HUES64 (cell line): ENCODE results near the gene KCNK16. TPM values are rescaled to one million over a fixed set of nuclear protein-coding genes. Genes with fewer than 3 reads are reported as not detected.

ENCODE experiments used
- H3K27ac ChIP-seq: 2 replicates; pipeline ENCODE4 v1.7.0; 2013; ENCODE audit warnings: low read depth, low read length, inconsistent platforms
- H3K27me3 ChIP-seq: 2 replicates; pipeline ENCODE4 v1.6.1; 2013; ENCODE audit warnings: mild to moderate bottlenecking, low read length; ENCODE audit not compliant: insufficient read depth
- H3K36me3 ChIP-seq: 2 replicates; pipeline ENCODE4 v1.6.1; 2013; ENCODE audit warnings: mild to moderate bottlenecking, low read length; ENCODE audit not compliant: insufficient read depth
- H3K4me1 ChIP-seq: 2 replicates; pipeline ENCODE4 v1.6.1; 2013; ENCODE audit warnings: mild to moderate bottlenecking, low read length, moderate library complexity; ENCODE audit not compliant: insufficient read depth
- H3K4me3 ChIP-seq: 2 replicates; pipeline ENCODE4 v1.5.1; 2013; ENCODE audit warnings: mild to moderate bottlenecking, low read length, moderate library complexity
- H3K9ac ChIP-seq: 2 replicates; pipeline ENCODE4 v1.6.1; 2013; ENCODE audit warnings: mild to moderate bottlenecking, low read depth, low read length
- H3K9me3 ChIP-seq: 2 replicates; pipeline ENCODE4 v1.6.1; 2013; ENCODE audit warnings: low read depth, low read length; ENCODE audit not compliant: insufficient read depth
- WGBS: fragments of 150-250, 120-280 bp; methylation state at CpG from one replicate; pipeline ENCODE4 v1.1.7; 2013; ENCODE audit warnings: missing lambda C conversion rate; 5-methylcytosine and 5-hydroxymethylcytosine counted together
- polyA plus RNA-seq, 2 experiments: library from polyadenylated mRNA; stranded (reverse); fragments of 50-300 nt; gene quantifications; one replicate each; pipeline ENCODE4 v1.2.3, GENCODE V29; 2013

Gene KCNK16
- polyA plus RNA-seq (2013, experiment 1 of 2), result not detected
- not detected for polyA plus RNA-seq (2013, experiment 2 of 2)

- Histone ChIP-seq H3K4me1 (no peaks in the 10 kb centered on the region), H3K27me3 (no peaks in the 10 kb centered on the region), H3K4me3 (no peak within 1 kb of the TSS), H3K9me3 (no peaks in the 10 kb centered on the region), H3K27ac (no peak within 1 kb of the TSS), H3K9ac (no peak within 1 kb of the TSS), H3K36me3 (no peaks in the 10 kb centered on the region)
- 85% methylated on average over 11 of the region's 11 CpGs for WGBS
Observed at GRCh38 chr6:39322306-39322850, at the start of gene KCNK16. Gene KCNK16, minus strand, starts transcription at chr6:39322702. Its CDS starts 162 bp downstream, at chr6:39322540.

DNA sequence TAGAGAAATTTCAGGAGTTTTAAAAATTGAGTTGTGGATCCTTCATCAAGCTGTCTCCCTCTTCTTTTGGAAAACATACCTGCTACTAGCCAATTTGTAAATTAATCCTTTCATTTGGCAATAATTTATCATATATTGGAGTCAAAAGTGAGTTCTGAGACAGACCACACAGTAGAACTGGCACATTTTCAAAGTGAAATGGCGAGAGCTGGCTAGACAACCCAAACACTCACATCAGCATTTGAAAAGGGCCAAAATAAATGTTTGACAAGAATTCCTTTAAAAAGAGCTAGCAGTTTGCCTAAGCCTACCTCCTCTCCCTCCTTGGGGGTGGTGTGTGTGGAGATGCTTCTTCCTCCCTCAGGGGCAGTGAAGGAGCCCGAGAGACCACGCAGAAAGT lies 47.9 kb upstream of the KCNK16 start:
- no peaks in the 10 kb centered on the region for H3K4me1 ChIP-seq
- H3K27ac ChIP-seq, result no peak overlapping the region
- H3K27me3 ChIP-seq, result no peaks in the 10 kb centered on the region
- H3K9me3 ChIP-seq, result no peaks in the 10 kb centered on the region
- H3K36me3 ChIP-seq, result no peaks in the 10 kb centered on the region
- WGBS, result 83% methylated on average over 3 of the region's 3 CpGs
- no peak overlapping the region for H3K4me3 ChIP-seq
- H3K9ac ChIP-seq, result no peak overlapping the region

DNA sequence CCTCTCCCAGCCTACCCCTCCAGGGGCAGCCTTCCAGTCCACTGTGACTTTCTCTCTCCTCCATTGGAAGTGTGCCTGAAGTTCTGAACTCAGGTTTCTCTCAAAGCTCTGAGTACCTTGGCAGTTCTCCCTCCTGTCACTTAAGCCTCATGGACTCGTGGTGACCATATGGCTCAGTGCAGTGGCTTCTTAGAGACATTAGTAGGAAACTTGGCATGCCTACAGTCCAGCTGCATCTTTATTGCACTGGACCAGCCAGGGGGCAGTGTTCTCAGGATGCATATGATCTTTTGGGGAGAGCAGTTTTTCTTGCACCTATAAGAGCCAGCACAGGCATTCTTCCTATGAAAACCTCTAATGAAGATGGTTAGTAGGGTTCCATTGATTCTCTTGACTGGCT lies 47.5 kb upstream of the KCNK16 start:
- H3K4me3 ChIP-seq, result no peak overlapping the region
- H3K27me3 ChIP-seq, result no peaks in the 10 kb centered on the region
- H3K27ac ChIP-seq, result no peak overlapping the region
- WGBS, result 95% methylated on average over 1 of the region's 1 CpG
- no peaks in the 10 kb centered on the region for H3K9me3 ChIP-seq
- no peak overlapping the region for H3K9ac ChIP-seq
- no peaks in the 10 kb centered on the region for H3K36me3 ChIP-seq
- H3K4me1 ChIP-seq, result no peaks in the 10 kb centered on the region

DNA sequence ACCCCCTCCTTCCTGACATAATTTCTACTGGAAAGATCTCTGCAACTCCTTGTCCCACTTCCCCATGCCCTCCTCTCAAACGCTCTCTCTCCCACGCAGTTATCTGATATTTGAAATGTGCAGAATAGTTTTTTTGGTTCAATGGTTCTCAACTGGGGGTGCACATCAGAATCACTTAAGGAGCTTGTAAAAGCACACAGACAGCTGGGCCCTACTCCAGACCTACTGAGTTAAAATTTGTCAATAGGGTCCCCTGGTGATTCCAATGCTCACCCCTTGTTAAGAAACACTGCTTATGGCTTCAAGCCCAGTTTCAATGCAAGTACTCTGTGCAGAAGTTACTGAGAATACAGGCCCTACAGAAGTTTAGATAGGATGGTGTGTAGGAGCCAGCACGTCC lies 45.2 kb upstream of the KCNK16 start:
- Histone ChIP-seq H3K9me3 (no peaks in the 10 kb centered on the region), H3K4me1 (no peaks in the 10 kb centered on the region), H3K36me3 (no peaks in the 10 kb centered on the region), H3K27ac (no peak overlapping the region), H3K9ac (no peak overlapping the region), H3K4me3 (no peak overlapping the region), H3K27me3 (no peaks in the 10 kb centered on the region)
- 97% methylated on average over 3 of the region's 3 CpGs for WGBS

DNA sequence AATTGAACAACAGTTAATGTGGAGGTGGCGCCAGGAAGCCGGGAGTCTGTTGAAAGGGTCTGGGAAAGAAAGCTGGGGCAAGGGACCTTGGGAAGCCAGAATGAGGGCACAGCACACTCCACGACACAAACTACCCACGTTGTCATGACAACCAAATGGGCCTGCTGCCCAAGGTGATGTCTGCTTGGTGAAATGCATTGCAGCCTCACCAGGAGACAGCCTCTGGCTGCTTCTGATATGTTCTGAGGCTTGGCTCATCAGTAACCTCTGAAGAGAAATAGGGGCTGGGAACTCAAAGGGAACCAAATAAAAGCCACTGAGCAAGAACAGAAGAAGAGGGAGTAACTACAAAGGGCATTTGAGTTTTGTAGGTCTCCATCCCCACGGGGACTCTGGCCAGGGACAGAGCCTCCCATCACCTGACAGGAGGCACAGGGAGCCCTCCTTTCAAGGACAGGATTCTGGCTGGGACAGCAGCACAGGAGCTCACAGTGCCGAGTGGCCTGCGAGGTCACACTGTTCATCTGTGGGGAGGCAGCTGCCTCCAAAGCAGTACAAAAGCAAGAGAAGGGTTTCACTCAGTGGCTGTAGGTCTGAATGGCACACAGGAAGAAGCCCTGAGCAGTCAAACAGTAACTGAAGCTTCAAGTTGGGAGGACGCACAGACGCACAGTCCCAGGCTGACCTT lies 44.6 kb upstream of the KCNK16 start:
- H3K4me1 ChIP-seq, result no peaks in the 10 kb centered on the region
- no peaks in the 10 kb centered on the region for H3K36me3 ChIP-seq
- H3K9ac ChIP-seq, result no peak overlapping the region
- WGBS, result 86% methylated on average over 9 of the region's 9 CpGs
- no peak overlapping the region for H3K27ac ChIP-seq
- H3K4me3 ChIP-seq, result no peak overlapping the region
- no peaks in the 10 kb centered on the region for H3K27me3 ChIP-seq
- H3K9me3 ChIP-seq, result no peaks in the 10 kb centered on the region

DNA sequence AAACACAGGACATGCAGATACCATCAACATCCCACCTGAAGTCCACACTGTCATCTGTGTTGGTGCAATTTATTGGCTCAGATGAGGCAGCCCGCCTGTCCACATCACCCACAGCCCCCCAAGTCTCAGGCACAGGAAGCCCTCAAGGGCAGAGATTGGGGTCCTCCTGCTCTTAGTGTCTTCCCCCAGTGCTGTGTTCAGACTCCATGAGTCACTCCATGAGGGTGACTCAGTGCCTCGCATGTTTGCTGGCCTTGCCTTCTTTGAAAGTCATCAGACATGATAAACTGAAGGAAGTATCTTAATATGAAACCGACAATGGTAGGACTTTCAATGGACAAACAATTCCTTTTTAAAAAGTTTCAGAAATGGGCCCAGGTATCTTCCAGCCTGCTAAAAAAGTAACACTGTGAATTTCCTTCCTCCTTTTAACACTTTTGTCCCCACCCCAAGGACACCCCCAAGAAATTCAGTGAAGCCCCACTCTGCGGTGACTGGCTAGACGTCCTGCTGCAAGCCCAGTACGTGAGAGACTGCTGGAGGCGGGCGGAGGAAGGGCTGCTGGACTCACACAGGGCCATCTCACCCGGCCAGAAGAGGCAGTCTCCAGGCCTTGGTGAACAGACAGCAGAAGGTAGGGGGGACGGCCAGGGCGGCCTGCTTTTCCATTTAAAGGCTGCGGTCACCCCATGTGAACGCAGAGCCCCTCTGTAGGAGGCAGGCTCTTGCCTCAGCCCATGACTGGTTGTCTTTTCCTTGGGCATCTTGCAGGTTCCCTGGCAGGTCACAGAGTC lies 43.0 kb upstream of the KCNK16 start:
- no peaks in the 10 kb centered on the region for H3K9me3 ChIP-seq
- no peaks in the 10 kb centered on the region for H3K36me3 ChIP-seq
- no peaks in the 10 kb centered on the region for H3K4me1 ChIP-seq
- H3K27me3 ChIP-seq, result no peaks in the 10 kb centered on the region
- H3K27ac ChIP-seq, result no peak overlapping the region
- no peak overlapping the region for H3K4me3 ChIP-seq
- WGBS, result 87% methylated on average over 13 of the region's 13 CpGs
- no peak overlapping the region for H3K9ac ChIP-seq

DNA sequence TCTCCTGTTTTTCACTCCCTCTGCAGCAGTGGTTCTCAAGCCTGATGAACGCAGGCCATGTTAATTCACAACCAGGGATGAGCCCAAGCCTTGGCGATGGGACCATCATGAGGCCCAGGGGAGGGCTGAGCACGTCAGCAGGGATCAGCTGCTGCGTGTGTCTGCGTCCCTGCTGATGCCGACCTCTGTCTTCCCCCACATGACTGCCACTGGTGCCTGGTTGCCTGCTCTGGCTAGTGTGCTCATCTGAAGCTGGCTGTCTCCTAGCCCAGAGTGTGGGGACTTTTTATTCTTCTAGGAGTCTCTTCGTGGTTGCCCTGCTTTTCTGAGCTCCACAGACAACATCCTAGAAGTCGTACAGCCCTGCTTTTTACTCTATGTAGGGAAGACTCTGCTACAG lies 40.8 kb upstream of the KCNK16 start:
- Histone ChIP-seq H3K9ac (no peak overlapping the region), H3K4me1 (no peaks in the 10 kb centered on the region), H3K27ac (no peak overlapping the region), H3K27me3 (no peaks in the 10 kb centered on the region), H3K36me3 (no peaks in the 10 kb centered on the region), H3K9me3 (no peaks in the 10 kb centered on the region), H3K4me3 (no peak overlapping the region)
- WGBS, result 92% methylated on average over 8 of the region's 8 CpGs

DNA sequence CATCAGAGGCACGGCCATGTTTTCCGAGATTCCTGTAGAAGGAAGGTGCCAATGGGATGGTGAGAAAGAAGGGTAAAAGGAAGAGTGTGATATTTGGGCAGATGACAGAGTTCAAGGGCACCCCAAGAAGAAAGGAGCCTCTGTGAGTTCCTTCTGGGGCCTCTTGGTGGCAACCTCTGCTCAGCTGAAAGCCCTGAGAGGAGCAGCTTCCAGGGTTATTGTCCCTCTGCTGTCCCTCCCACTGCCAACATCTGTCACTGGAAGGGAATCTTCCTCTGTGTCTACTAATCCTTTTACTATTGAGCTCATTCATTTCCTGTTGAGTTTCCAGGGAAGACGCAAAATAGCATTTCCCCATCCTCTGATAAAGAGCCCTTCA lies 40.0 kb upstream of the KCNK16 start:
- Histone ChIP-seq H3K9me3 (no peaks in the 10 kb centered on the region), H3K4me3 (no peak overlapping the region), H3K36me3 (no peaks in the 10 kb centered on the region), H3K4me1 (no peaks in the 10 kb centered on the region), H3K9ac (no peak overlapping the region), H3K27me3 (no peaks in the 10 kb centered on the region), H3K27ac (no peak overlapping the region)
- WGBS, result 73% methylated on average over 3 of the region's 3 CpGs

GRCh38 chr6:39361657-39362486 lies 39.4 kb upstream of the KCNK16 start:
- 39% methylated on average over 21 of the region's 21 CpGs for WGBS
- H3K36me3 ChIP-seq, result no peaks in the 10 kb centered on the region
- H3K4me1 ChIP-seq, result no peaks in the 10 kb centered on the region
- no peak overlapping the region for H3K27ac ChIP-seq
- H3K4me3 ChIP-seq, result no peak overlapping the region
- H3K27me3 ChIP-seq, result no peaks in the 10 kb centered on the region
- no peaks in the 10 kb centered on the region for H3K9me3 ChIP-seq
- H3K9ac ChIP-seq, result no peak overlapping the region

- 90% methylated on average over 9 of the region's 9 CpGs for WGBS
- no peaks in the 10 kb centered on the region for H3K27me3 ChIP-seq
- no peaks in the 10 kb centered on the region for H3K4me1 ChIP-seq
- H3K9me3 ChIP-seq, result no peaks in the 10 kb centered on the region
- H3K36me3 ChIP-seq, result no peaks in the 10 kb centered on the region
- no peak overlapping the region for H3K4me3 ChIP-seq
- no peak overlapping the region for H3K9ac ChIP-seq
- H3K27ac ChIP-seq, result no peak overlapping the region
Observed at GRCh38 chr6:39360378-39360777, 37.9 kb upstream of the KCNK16 start.
